ENCODE measurements around the gene INS. TPM values are rescaled to one million over a fixed set of nuclear protein-coding genes. Genes with fewer than 3 reads are reported as not detected.

INS gene
- total and polyA plus RNA-seq, 7 donors = 0.73 to 51.7 TPM; not detected in 5

DNA sequence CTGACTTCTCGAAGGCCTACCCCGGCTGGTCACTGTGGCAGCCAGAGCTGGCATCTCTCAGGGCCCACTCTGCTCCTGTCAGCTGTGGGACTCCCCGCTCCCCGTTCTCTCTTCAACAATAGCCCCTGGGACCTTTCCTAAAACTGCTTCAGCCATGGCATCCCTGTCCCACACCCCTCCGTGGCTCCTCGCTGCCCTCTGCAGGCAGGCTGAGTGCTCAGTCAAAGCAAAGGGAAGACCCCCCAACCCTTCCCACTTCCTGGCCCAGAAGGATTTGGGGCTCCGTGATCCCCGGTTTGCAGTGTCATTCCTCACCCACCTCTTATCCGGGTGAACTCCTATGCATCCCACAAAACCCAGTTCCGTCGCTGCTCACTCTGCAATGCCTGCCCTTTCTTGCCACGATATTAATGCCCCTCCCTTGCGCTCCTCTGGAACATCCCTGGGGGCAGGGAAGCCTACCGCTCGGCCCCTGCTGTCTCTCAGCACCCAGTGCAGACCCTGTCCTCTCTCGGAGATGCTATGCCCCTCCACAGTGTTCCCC is 12.2 kb upstream of the INS start:
- TF ChIP-seq EP300 (IDR thresholded peaks at IDR 0.05) = no peak
- TF ChIP-seq, protein P1, sequence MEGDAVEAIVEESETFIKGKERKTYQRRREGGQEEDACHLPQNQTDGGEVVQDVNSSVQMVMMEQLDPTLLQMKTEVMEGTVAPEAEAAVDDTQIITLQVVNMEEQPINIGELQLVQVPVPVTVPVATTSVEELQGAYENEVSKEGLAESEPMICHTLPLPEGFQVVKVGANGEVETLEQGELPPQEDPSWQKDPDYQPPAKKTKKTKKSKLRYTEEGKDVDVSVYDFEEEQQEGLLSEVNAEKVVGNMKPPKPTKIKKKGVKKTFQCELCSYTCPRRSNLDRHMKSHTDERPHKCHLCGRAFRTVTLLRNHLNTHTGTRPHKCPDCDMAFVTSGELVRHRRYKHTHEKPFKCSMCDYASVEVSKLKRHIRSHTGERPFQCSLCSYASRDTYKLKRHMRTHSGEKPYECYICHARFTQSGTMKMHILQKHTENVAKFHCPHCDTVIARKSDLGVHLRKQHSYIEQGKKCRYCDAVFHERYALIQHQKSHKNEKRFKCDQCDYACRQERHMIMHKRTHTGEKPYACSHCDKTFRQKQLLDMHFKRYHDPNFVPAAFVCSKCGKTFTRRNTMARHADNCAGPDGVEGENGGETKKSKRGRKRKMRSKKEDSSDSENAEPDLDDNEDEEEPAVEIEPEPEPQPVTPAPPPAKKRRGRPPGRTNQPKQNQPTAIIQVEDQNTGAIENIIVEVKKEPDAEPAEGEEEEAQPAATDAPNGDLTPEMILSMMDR (IDR thresholded peaks at IDR 0.05) = no peak
- TF ChIP-seq POLR2AphosphoS5 (IDR thresholded peaks at IDR 0.05) = no peak
- TF ChIP-seq POLR2A (IDR thresholded peaks at IDR 0.05) = no peak
- Histone ChIP-seq H3K4me3 (no peak overlapping the region), H3K36me3 (no peaks in the 10 kb centered on the region), H3K9me3 (no peaks in the 10 kb centered on the region), H3K27ac (no peak overlapping the region), H3K27me3 (peaks cover 0 to 25% (median 14%) of the 10 kb centered on the region in 3 donors), H3K4me1 (no peaks in the 10 kb centered on the region)
- 79 to 83% methylated on average over 16 of the region's 16 CpGs for WGBS, 2 donors
- DNase-seq = no peak
- intact Hi-C loops (cut with DNase I) = no loop called here

DNA sequence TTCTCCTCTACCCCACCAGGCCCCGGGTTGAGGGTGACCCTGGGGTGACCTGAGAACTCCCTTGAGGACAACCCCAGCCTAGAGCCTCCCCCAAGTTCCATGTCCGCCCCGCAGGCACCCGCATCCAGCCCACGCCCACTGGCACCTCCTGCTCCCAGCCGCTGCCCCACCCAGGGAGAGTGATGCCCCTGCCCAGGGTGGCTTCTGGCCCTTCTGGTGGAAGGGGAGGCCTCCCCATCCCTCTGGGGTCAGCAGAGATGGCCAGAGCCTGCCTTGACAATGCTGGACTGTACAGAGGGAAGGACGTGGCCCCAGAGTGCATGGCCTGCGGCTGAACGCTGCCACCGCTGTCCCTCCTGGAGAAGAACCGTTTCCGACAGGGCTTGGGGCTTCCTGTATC is 11.7 kb upstream of the INS start:
- 69 to 85% methylated on average over 12 of the region's 12 CpGs for WGBS, 2 donors
- Histone ChIP-seq H3K4me3 (no peak overlapping the region), H3K27me3 (peaks cover 0 to 29% (median 14%) of the 10 kb centered on the region in 3 donors), H3K36me3 (no peaks in the 10 kb centered on the region), H3K27ac (no peak overlapping the region), H3K4me1 (no peaks in the 10 kb centered on the region), H3K9me3 (no peaks in the 10 kb centered on the region)
- intact Hi-C loops (cut with DNase I) = no loop called here
- no peak for TF ChIP-seq POLR2AphosphoS5 (IDR thresholded peaks at IDR 0.05)
- TF ChIP-seq EP300 (IDR thresholded peaks at IDR 0.05) = no peak
- TF ChIP-seq POLR2A (IDR thresholded peaks at IDR 0.05) = no peak
- TF ChIP-seq, protein P1 (IDR thresholded peaks at IDR 0.05) = no peak
- no peak for DNase-seq

DNA sequence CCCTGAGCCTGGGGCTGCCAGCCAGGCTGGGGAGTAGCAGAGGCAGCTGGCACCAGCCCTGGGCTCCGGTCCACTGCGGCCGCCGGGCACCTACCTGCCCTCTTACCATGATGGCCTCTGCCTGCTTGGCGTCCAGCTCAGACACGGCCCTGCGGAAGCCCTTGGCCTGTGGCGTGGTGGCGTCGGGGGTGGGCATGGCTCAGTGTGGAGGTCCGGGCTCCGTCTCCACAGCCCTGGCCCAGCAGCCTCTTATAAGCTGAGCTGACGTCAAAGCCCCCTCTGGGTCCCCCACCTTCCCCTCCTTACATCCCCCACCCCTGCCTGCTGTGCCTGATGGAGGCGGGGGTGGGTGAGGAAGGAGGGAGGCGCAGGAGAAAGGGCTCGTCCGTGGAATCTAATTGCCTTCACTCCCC is 10.6 kb upstream of the INS start, which contains the start of gene TH:
TH (minus strand) TSS at position 225 of the 413 bp plus-strand sequence; CDS start at position 196, 29 bp downstream.
- WGBS, 2 donors = 66 to 75% methylated on average over 17 of the region's 17 CpGs
- Histone ChIP-seq H3K27me3 (peaks cover 1 to 31% (median 19%) of the 10 kb centered on the region in 3 donors), H3K4me3 (no peak within 1 kb of the TSS), H3K36me3 (no peaks in the 10 kb centered on the region), H3K4me1 (peaks cover 0 to 3% (median 1%) of the 10 kb centered on the region in 4 donors), H3K27ac (no peak within 1 kb of the TSS), H3K9me3 (no peaks in the 10 kb centered on the region)
- DNase-seq = no peak
- TF ChIP-seq POLR2A (IDR thresholded peaks at IDR 0.05) = no peak
- TF ChIP-seq, protein P1 (IDR thresholded peaks at IDR 0.05) = no peak
- no peak for TF ChIP-seq POLR2AphosphoS5 (IDR thresholded peaks at IDR 0.05)
- intact Hi-C loops (cut with DNase I) = no loop called here

DNA sequence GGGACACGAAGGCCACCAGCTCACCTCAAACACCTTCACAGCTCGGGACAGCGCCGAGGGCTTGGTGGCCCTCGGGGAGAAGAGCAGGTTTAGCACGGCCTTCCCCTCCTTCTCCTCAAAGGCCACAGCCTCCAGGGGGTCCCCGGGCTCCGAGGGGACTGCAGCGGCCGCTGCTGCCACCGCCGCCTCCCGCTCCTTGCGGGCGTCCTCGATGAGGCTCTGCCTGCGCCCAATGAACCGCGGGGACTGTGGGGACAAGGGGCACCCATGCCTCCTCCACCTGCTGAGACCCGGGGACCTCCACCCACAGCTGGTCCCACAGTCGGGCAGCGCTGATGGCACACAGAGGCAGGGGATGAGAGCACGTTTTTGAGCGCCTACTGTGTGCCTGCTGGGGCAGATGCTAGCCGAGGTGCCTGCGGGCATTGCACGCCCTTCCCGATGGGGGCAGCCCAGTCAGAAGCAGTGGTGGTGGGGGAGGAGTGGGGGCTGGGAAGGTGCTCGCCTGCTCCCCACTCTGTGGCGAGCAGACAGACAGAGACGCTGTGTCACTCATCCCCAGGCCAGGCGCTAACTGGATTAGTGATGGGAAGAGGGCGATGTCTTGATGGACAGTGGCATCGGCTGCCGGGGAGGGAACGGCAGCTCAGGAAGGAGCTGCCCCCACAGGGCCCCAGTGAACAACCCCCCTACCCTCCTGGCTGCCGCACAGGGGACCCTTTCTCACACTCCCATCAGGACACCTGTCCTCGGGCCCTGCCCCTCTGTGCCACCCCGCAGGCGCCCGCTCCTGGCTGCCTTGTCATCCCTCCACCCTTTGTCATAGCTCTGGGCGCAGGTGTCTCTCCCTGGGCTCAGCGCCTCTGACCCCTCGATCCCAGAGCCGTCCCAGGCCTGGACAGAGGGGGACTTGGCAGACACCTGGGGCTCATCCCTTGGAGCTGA is 8.9 kb upstream of the INS start:
- Histone ChIP-seq H3K27ac (no peak overlapping the region), H3K9me3 (no peaks in the 10 kb centered on the region), H3K4me3 (no peak overlapping the region), H3K36me3 (no peaks in the 10 kb centered on the region), H3K4me1 (peaks cover 0 to 10% (median 7%) of the 10 kb centered on the region in 4 donors), H3K27me3 (peaks cover 7 to 48% (median 33%) of the 10 kb centered on the region in 3 donors)
- intact Hi-C loops (cut with DNase I) = no loop called here
- 60 to 75% methylated on average over 45 of the region's 45 CpGs for WGBS, 2 donors
- DNase-seq = no peak
- TF ChIP-seq POLR2AphosphoS5 (IDR thresholded peaks at IDR 0.05) (no peak), POLR2A (IDR thresholded peaks at IDR 0.05) (no peak)
- TF ChIP-seq, protein P1 (IDR thresholded peaks at IDR 0.05) = no peak
